Type B pancreatic cell (in vitro differentiated cells): Measurements from ENCODE around the gene SPRYD4. TPM values are rescaled to one million over a fixed set of nuclear protein-coding genes. Genes with fewer than 3 reads are reported as not detected.
"Not testable (repeated sequence)": the region's sequence is repeated elsewhere in the genome, so short reads cannot be mapped to it uniquely, and the experiment has no call there.

Experiments used
- DNase-seq: peaks from one replicate; pipeline ENCODE4 v3.0.0; 2021; ENCODE audit warnings: mixed read lengths; ENCODE audit not compliant: unreplicated experiment; ENCODE audit errors: extremely low spot score
- H3K27ac Mint-ChIP-seq: 2 replicates; pipeline ENCODE4 v1.8.0; 2021; ENCODE audit warnings: mild to moderate bottlenecking, mixed read lengths
- H3K27me3 Mint-ChIP-seq: 2 replicates; pipeline ENCODE4 v1.8.0; 2021; ENCODE audit warnings: mixed read lengths
- H3K36me3 Mint-ChIP-seq: 2 replicates; pipeline ENCODE4 v1.8.0; 2021; ENCODE audit warnings: mixed read lengths
- H3K4me1 Mint-ChIP-seq: one replicate; pipeline ENCODE4 v1.8.0; 2021; ENCODE audit warnings: mixed read lengths; ENCODE audit not compliant: unreplicated experiment
- H3K4me3 Mint-ChIP-seq: 2 replicates; pipeline ENCODE4 v1.8.0; 2021; ENCODE audit warnings: mild to moderate bottlenecking, mixed read lengths
- H3K9me3 Mint-ChIP-seq: 2 replicates; pipeline ENCODE4 v1.8.0; 2021; ENCODE audit warnings: mixed read lengths
- CTCF ChIP-seq: fragments of 200-600 bp; sonication (generic); conservative IDR thresholded peaks from 2 replicates; pipeline ENCODE4 v1.5.0; 2021; ENCODE audit warnings: antibody characterized with exemption, mild to moderate bottlenecking
- total RNA-seq: library from RNA; stranded (reverse); gene quantifications from 2 replicates; pipeline ENCODE4 v1.2.1, GENCODE V29; 2021; ENCODE audit warnings: low replicate concordance

Gene SPRYD4
- total RNA-seq, 1 donor from 2014 or later = 4.8 TPM

DNA sequence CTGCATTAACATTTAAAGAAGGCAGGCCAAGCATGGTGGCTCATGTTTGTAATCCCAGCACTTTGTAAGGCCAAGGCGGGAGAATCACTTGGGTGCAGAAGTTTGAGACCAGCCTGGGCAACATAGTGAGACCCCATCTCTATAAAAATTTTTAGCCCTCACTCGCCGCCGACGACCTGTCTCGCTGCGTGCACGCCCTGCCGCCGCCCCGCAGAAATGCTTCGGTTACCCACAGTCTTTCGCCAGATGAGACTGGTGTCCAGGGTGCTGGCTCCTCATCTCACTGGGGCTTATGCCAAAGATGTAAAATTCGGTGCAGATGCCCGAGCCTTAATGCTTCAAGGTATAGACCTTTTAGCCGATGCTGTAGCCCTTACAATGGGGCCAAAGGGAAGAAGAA lies 42.4 kb downstream of the SPRYD4 start:
- no peaks in the 10 kb centered on the region for H3K9me3 Mint-ChIP-seq
- DNase-seq = no peak

DNA sequence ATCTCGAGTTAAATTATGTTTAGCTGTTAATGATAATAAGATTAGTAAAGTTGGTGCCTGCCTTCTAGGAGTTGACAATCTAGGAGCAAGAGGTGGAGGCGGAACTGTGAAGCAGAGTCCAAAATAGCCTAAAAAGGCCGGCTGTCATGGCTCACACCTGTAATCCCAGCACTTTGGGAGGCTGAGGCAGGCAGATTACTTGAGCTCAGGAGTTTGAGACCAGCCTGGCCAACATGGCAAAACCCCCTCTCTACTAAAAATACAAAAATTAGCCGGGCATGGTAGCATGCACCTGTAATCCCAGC lies 45.6 kb downstream of the SPRYD4 start:
- not testable (repeated sequence) for H3K27ac Mint-ChIP-seq, H3K9me3 Mint-ChIP-seq, H3K4me1 Mint-ChIP-seq, DNase-seq, H3K36me3 Mint-ChIP-seq, H3K4me3 Mint-ChIP-seq
- H3K27me3 Mint-ChIP-seq = peaks cover 21% of the 10 kb centered on the region

More for the DNA sequence above, 42.4 kb downstream of the SPRYD4 start:
- H3K4me3 Mint-ChIP-seq = no peak overlapping the region
- no peak overlapping the region for H3K27ac Mint-ChIP-seq
- no peak for TF ChIP-seq CTCF
- H3K4me1 Mint-ChIP-seq = no peaks in the 10 kb centered on the region
- no peaks in the 10 kb centered on the region for H3K36me3 Mint-ChIP-seq
- peaks cover 21% of the 10 kb centered on the region for H3K27me3 Mint-ChIP-seq

- Mint-ChIP-seq H3K36me3 (no peaks in the 10 kb centered on the region), H3K4me3 (no peak overlapping the region), H3K4me1 (peaks cover 12% of the 10 kb centered on the region), H3K9me3 (no peaks in the 10 kb centered on the region), H3K27me3 (peaks cover 3% of the 10 kb centered on the region), H3K27ac (no peak overlapping the region)
- no peak for TF ChIP-seq CTCF
- DNase-seq = no peak
Observed at GRCh38 chr12:56517854-56518253, 49.5 kb downstream of the SPRYD4 start.

GRCh38 chr12:56518570-56518969 lies 50.2 kb downstream of the SPRYD4 start:
- Mint-ChIP-seq H3K4me1 (peaks cover 16% of the 10 kb centered on the region), H3K36me3 (no peaks in the 10 kb centered on the region), H3K9me3 (no peaks in the 10 kb centered on the region), H3K27me3 (peaks cover 2% of the 10 kb centered on the region), H3K4me3 (no peak overlapping the region), H3K27ac (no peak overlapping the region)
- TF ChIP-seq CTCF = no peak
- DNase-seq = no peak

- H3K36me3 Mint-ChIP-seq = no peaks in the 10 kb centered on the region
- H3K4me1 Mint-ChIP-seq = peaks cover 21% of the 10 kb centered on the region
- H3K4me3 Mint-ChIP-seq = no peak overlapping the region
- TF ChIP-seq CTCF = no peak
- H3K9me3 Mint-ChIP-seq = no peaks in the 10 kb centered on the region
- no peaks in the 10 kb centered on the region for H3K27me3 Mint-ChIP-seq
- no peak for DNase-seq
- H3K27ac Mint-ChIP-seq = peak overlapping the region; percentile 78
Observed at GRCh38 chr12:56520048-56520447, 51.7 kb downstream of the SPRYD4 start.

GRCh38 chr12:56520506-56520905 lies 52.1 kb downstream of the SPRYD4 start:
- no peaks in the 10 kb centered on the region for H3K36me3 Mint-ChIP-seq
- no peak for TF ChIP-seq CTCF
- H3K9me3 Mint-ChIP-seq = no peaks in the 10 kb centered on the region
- no peak for DNase-seq
- peak overlapping the region; percentile 78 for H3K27ac Mint-ChIP-seq
- no peaks in the 10 kb centered on the region for H3K27me3 Mint-ChIP-seq
- H3K4me3 Mint-ChIP-seq = peak overlapping the region; percentile 65
- peaks cover 21% of the 10 kb centered on the region for H3K4me1 Mint-ChIP-seq
